Activated naive CD4-positive, alpha-beta T cell treated with anti-CD3 and anti-CD28 coated beads, Interleukin-2, amount 50 U/mL, for 72 hours (primary cell): ENCODE results near the gene CTAG2. TPM values are rescaled to one million over a fixed set of nuclear protein-coding genes. Genes with fewer than 3 reads are reported as not detected.
A peak's percentile ranks its signal among the peaks of the same experiment; 100 is the strongest.
"Not testable (repeated sequence)": the region's sequence is repeated elsewhere in the genome, so short reads cannot be mapped to it uniquely, and the experiment has no call there.

Experiments used
- ATAC-seq, 2 donors: fragments of 150-1000 bp; cut with Tn5 transposase; 2 replicates each; pipeline ENCODE4 v1.10.0; 2021; ENCODE audit warnings: mild to moderate bottlenecking in 2 of 2, moderate library complexity in 2 of 2
- DNase-seq, 2 donors: peaks; one replicate each; pipeline ENCODE4 v3.0.0; 2021 to 2022; ENCODE audit warnings: low spot score in 2 of 2
- H3K27ac Mint-ChIP-seq, 2 donors: one replicate each; pipeline ENCODE4 v1.8.0; 2022; ENCODE audit warnings: mild to moderate bottlenecking in 2 of 2, mixed read lengths in 2 of 2
- H3K36me3 Mint-ChIP-seq, 2 donors: one replicate each; pipeline ENCODE4 v1.8.0; 2022; ENCODE audit warnings: mixed read lengths in 2 of 2
- H3K9me3 Mint-ChIP-seq, 2 donors: one replicate each; pipeline ENCODE4 v1.8.0; 2022; ENCODE audit warnings: mixed read lengths in 2 of 2
- total RNA-seq, 2 donors: library from RNA; stranded (reverse); gene quantifications; one replicate each; pipeline ENCODE4 v1.2.3, GENCODE V29; 2022

The CTAG2 gene
- total RNA-seq: not detected

- not testable (repeated sequence) for DNase-seq, ATAC-seq, H3K9me3 Mint-ChIP-seq, H3K36me3 Mint-ChIP-seq, H3K27ac Mint-ChIP-seq
These were observed at the start of gene CTAG2 for GRCh38 chrX:154653413-154653812. TSS of gene CTAG2 (minus strand) at chrX:154653579. CDS start at chrX:154653515, 64 bp downstream.

DNA sequence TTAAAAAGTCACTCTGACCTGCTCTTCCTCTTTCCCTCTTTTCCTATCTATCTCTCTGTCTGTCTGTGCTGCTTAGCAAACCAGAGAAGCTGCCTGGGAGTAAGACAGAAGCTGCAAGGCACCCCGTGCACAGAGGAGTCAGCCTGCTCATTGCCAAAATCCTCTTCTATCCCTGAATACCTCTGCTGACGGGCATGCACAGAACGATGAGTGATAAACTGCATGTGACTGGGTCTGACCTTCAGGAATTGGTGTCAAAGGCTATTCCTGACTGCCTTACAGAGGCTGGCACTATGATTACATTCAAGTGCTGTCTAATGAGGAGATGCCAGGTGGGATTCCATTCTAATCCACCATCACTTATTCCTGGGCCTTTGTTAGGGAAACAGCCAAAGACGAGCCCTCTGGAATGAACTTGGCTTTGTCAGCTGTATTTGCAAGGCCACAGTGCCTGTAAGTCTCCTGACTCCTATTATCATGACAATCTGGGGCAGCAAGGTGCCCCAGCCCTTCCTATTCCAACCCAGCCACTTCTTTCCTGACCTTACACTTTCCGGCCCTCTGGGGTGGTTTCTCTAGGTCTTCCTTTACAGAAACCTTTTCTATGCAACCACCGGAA is 45.4 kb upstream of the CTAG2 start:
- Mint-ChIP-seq H3K36me3 (peaks cover 0 to 7% of the 10 kb centered on the region in 2 donors), H3K9me3 (no peaks in the 10 kb centered on the region), H3K27ac (peak overlapping the region in 1 of 2 donors; percentile 55)
- ATAC-seq (no peak), DNase-seq (no peak)

- DNase-seq (no peak), ATAC-seq (no peak)
- H3K36me3 Mint-ChIP-seq: peaks cover 0 to 7% of the 10 kb centered on the region in 2 donors
- peak overlapping the region in 1 of 2 donors; percentile 47 for H3K27ac Mint-ChIP-seq
- no peaks in the 10 kb centered on the region for H3K9me3 Mint-ChIP-seq
These were observed 43.3 kb upstream of the CTAG2 start for GRCh38 chrX:154696676-154697045.

DNA sequence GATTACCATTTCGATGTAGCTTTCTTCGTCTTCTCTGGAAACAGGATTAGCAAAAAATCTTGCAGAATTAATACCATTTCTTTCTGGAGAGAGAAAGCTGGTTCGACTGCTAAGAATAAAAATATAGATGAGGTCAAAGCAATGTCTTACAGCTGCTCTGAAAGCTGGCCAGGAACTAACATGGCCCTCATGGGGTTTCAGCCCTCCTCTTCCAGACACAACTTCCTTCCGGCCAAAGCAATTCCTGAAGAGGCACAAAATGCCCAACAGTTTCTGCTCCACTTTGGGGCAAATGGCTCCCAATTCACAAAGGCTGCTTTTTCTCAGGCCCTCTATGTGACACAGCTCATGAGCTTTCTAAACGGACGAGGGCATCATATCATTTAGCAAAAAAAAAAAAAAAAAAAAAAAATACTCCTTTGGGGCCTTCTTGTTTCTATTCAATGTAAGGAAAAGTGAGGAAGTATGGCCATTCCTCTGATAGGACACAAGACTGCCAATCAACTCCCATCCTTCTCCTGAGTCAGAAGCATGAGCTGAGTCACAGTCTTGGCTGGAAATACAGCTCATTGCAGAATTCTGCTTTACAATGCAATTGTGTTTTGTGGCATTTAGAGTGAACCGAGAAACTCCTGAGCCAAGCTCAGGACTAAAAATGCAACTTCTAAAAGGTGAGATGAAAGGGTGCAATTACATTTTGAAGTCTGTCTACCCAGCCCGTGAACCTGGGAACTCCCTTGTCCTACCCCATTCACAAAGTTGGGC is 42.7 kb upstream of the CTAG2 start:
- DNase-seq (no peak), ATAC-seq (peak; percentile 90 to 92)
- Mint-ChIP-seq H3K27ac (peak overlapping the region in 1 of 2 donors; percentile 47), H3K36me3 (peaks cover 0 to 7% of the 10 kb centered on the region in 2 donors), H3K9me3 (no peaks in the 10 kb centered on the region)

GRCh38 chrX:154693394-154693793 is 40.0 kb upstream of the CTAG2 start:
- Mint-ChIP-seq H3K27ac (no peak overlapping the region), H3K36me3 (peaks cover 0 to 7% of the 10 kb centered on the region in 2 donors), H3K9me3 (no peaks in the 10 kb centered on the region)
- DNase-seq (no peak), ATAC-seq (peak; percentile 58 to 63)

DNA sequence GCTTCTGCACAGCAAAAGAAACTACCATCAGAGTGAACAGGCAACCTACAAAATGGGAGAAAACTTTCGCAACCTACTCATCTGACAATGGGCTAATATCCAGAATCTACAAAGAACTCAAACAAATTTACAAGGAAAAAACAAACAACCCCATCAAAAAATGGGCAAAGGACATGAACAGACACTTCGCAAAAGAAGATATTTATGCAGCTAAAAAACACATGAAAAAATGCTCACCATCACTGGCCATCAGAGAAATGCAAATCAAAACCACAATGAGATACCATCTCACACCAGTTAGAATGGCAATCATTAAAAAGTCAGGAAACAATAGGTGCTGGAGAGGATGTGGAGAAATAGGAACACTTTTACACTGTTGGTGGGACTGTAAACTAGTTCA is 37.1 kb upstream of the CTAG2 start:
- H3K27ac Mint-ChIP-seq: not testable (repeated sequence)

GRCh38 chrX:154672084-154672483 is 18.7 kb upstream of the CTAG2 start:
- not testable (repeated sequence) for ATAC-seq, DNase-seq, H3K27ac Mint-ChIP-seq
- peaks cover 7 to 19% of the 10 kb centered on the region in 2 donors for H3K36me3 Mint-ChIP-seq
- H3K9me3 Mint-ChIP-seq: peaks cover 16 to 23% of the 10 kb centered on the region in 2 donors

More for the DNA sequence above, 37.1 kb upstream of the CTAG2 start:
- not testable (repeated sequence) for ATAC-seq, DNase-seq, H3K36me3 Mint-ChIP-seq, H3K9me3 Mint-ChIP-seq

GRCh38 chrX:154670848-154671247 is 17.5 kb upstream of the CTAG2 start:
- H3K27ac Mint-ChIP-seq, ATAC-seq, DNase-seq: not testable (repeated sequence)
- Mint-ChIP-seq H3K36me3 (peaks cover 7 to 19% of the 10 kb centered on the region in 2 donors), H3K9me3 (peaks cover 16 to 23% of the 10 kb centered on the region in 2 donors)

DNA sequence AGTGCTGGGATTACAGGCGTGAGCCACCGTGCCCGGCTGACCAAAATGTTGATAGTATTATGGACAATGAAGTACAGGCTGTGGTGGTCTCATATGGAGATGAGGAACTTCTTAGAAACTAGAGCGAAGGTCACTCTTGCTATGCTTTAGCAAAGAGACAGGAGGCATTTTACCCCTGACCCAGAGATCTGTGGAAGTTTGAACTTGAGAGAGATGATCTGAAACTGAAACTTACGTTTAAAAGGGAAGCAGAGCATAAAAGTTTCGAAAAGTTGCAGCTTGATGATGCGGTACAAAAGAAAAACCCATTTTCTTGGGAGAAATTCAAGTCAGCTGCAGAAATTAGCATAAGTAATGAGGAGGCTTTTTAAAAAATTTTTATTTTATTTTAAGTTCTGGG is 8.5 kb upstream of the CTAG2 start:
- no peak for DNase-seq
- H3K27ac Mint-ChIP-seq: no peak overlapping the region
- H3K9me3 Mint-ChIP-seq: peaks cover 5% of the 10 kb centered on the region in 2 donors
- no peaks in the 10 kb centered on the region for H3K36me3 Mint-ChIP-seq
- no peak for ATAC-seq

- Mint-ChIP-seq H3K36me3 (no peaks in the 10 kb centered on the region), H3K27ac (peak overlapping the region in 1 of 2 donors; percentile 82), H3K9me3 (peaks cover 5% of the 10 kb centered on the region in 2 donors)
- DNase-seq (no peak), ATAC-seq (no peak)
These were observed 7.8 kb upstream of the CTAG2 start for GRCh38 chrX:154661170-154661569.

DNA sequence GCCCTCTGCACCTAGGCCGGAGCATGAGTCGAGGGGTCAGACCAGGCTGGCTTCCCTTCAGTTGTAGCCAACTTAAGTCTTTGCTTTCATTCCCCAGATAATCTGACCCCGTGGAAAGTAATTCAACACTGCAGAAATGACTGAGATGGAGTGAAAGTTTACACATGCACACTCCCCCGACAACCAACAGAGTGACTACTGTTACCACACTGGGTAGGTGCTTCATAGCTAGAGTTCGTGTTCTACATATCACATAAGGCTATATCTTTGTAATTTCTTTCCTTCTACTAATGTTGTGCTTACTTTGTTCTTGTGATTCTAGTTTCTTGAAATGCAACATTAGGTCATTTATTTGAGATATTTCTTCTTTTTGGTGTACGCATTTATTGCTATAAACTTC is 7.2 kb upstream of the CTAG2 start:
- ATAC-seq: peak in 1 of 2 donors; percentile 72
- Mint-ChIP-seq H3K36me3 (no peaks in the 10 kb centered on the region), H3K9me3 (peaks cover 5% of the 10 kb centered on the region in 2 donors), H3K27ac (no peak overlapping the region)
- DNase-seq: no peak

GRCh38 chrX:154658957-154659356 is 5.6 kb upstream of the CTAG2 start:
- no peak overlapping the region for H3K27ac Mint-ChIP-seq
- H3K9me3 Mint-ChIP-seq: peaks cover 0 to 5% of the 10 kb centered on the region in 2 donors
- DNase-seq (no peak), ATAC-seq (no peak)
- no peaks in the 10 kb centered on the region for H3K36me3 Mint-ChIP-seq

- Mint-ChIP-seq H3K27ac (no peak overlapping the region), H3K36me3 (no peaks in the 10 kb centered on the region), H3K9me3 (no peaks in the 10 kb centered on the region)
- ATAC-seq (no peak), DNase-seq (no peak)
These were observed 4.8 kb upstream of the CTAG2 start for GRCh38 chrX:154658187-154658586.

- no peaks in the 10 kb centered on the region for H3K9me3 Mint-ChIP-seq
- no peak for ATAC-seq
These were observed 3.9 kb upstream of the CTAG2 start for GRCh38 chrX:154657226-154657805.

DNA sequence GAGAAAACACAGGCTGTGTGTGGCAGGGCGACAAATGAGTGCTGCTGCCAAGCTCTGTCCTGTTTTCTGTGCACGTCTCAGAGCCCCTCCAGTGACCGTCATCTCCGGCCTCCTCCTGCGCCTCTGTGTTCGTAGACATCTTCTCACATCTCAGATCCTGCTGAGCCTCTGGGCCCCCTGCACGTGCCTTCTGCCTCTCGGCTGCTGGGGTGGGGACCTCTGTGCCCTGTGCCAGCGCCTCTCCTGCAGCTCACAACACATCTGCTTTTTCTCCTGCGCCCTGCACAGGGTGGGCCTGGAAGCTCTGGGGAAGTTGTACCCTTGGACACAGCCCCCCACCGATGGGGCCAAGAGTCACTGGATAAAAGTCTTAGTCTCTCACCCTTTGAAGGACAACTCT is 2.4 kb upstream of the CTAG2 start:
- Mint-ChIP-seq H3K9me3 (no peaks in the 10 kb centered on the region), H3K36me3 (no peaks in the 10 kb centered on the region), H3K27ac (no peak overlapping the region)
- DNase-seq (no peak), ATAC-seq (no peak)

More at GRCh38 chrX:154657226-154657805, 3.9 kb upstream of the CTAG2 start:
- no peaks in the 10 kb centered on the region for H3K36me3 Mint-ChIP-seq
- no peak overlapping the region for H3K27ac Mint-ChIP-seq
- DNase-seq: no peak

GRCh38 chrX:154655346-154655745 is 2.0 kb upstream of the CTAG2 start:
- ATAC-seq (no peak), DNase-seq (no peak)
- no peaks in the 10 kb centered on the region for H3K36me3 Mint-ChIP-seq
- no peak overlapping the region for H3K27ac Mint-ChIP-seq
- no peaks in the 10 kb centered on the region for H3K9me3 Mint-ChIP-seq

DNA sequence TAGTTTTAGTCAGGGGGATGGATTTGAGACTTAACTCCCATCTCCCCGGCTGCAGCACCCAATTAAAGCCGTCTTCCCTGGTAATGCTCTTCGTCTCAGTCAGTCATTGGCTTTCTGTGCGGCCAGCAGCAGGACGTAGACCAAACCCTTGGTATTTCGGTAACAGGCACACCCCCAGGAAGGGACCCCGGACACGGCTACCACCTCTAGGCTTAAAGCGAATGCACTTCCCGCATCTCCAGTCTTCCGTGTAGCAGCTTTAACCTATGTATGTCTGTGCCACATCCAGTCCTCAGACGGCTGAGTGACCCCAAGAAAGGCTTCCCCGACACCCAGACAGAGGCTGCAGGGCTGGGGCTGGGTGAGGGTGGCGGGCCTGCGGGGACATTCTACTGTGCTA is 1.5 kb upstream of the CTAG2 start:
- H3K27ac Mint-ChIP-seq: peak overlapping the region in 1 of 2 donors; percentile 79
- no peak for DNase-seq
- no peaks in the 10 kb centered on the region for H3K9me3 Mint-ChIP-seq
- no peak for ATAC-seq
- no peaks in the 10 kb centered on the region for H3K36me3 Mint-ChIP-seq
